Osteocyte (in vitro differentiated cells): ENCODE data around the gene RAD51B. TPM values are rescaled to one million over a fixed set of nuclear protein-coding genes. Genes with fewer than 3 reads are reported as not detected.

Source experiments
- DNase-seq: peaks from one replicate; pipeline ENCODE4 v3.0.0; 2021; ENCODE audit warnings: mixed read lengths; ENCODE audit not compliant: unreplicated experiment; ENCODE audit errors: extremely low spot score
- H3K27ac Mint-ChIP-seq: one replicate; pipeline ENCODE4 v1.8.0; 2021; ENCODE audit warnings: mild to moderate bottlenecking, mixed read lengths; ENCODE audit not compliant: unreplicated experiment
- H3K27me3 Mint-ChIP-seq: one replicate; pipeline ENCODE4 v1.8.0; 2021; ENCODE audit warnings: mixed read lengths; ENCODE audit not compliant: unreplicated experiment
- H3K36me3 Mint-ChIP-seq: one replicate; pipeline ENCODE4 v1.8.0; 2021; ENCODE audit warnings: mixed read lengths; ENCODE audit not compliant: unreplicated experiment
- H3K4me1 Mint-ChIP-seq: one replicate; pipeline ENCODE4 v1.8.0; 2021; ENCODE audit warnings: mixed read lengths; ENCODE audit not compliant: unreplicated experiment
- H3K4me3 Mint-ChIP-seq: one replicate; pipeline ENCODE4 v1.8.0; 2021; ENCODE audit warnings: mild to moderate bottlenecking, moderate library complexity, mixed read lengths; ENCODE audit not compliant: unreplicated experiment
- H3K9me3 Mint-ChIP-seq: one replicate; pipeline ENCODE4 v1.8.0; 2021; ENCODE audit warnings: mixed read lengths; ENCODE audit not compliant: unreplicated experiment
- total RNA-seq: library from RNA; stranded (reverse); gene quantifications from 2 replicates; pipeline ENCODE4 v1.2.1, GENCODE V29; 2021
- TF ChIP-seq, protein P1 (sequence below): fragments of 200-600 bp; sonication (generic); IDR thresholded peaks from 2 replicates; pipeline ENCODE4 v1.5.0; 2021; ENCODE audit warnings: antibody characterized with exemption, mild to moderate bottlenecking, moderate library complexity

The RAD51B gene
- total RNA-seq, 1 donor from 2014 or later = 12.7 TPM

- Mint-ChIP-seq H3K9me3 (no peaks in the 10 kb centered on the region), H3K27me3 (no peaks in the 10 kb centered on the region), H3K27ac (no peak overlapping the region), H3K4me3 (no peak overlapping the region), H3K36me3 (no peaks in the 10 kb centered on the region), H3K4me1 (peaks cover 20% of the 10 kb centered on the region)
- no peak for DNase-seq
- TF ChIP-seq, protein P1, sequence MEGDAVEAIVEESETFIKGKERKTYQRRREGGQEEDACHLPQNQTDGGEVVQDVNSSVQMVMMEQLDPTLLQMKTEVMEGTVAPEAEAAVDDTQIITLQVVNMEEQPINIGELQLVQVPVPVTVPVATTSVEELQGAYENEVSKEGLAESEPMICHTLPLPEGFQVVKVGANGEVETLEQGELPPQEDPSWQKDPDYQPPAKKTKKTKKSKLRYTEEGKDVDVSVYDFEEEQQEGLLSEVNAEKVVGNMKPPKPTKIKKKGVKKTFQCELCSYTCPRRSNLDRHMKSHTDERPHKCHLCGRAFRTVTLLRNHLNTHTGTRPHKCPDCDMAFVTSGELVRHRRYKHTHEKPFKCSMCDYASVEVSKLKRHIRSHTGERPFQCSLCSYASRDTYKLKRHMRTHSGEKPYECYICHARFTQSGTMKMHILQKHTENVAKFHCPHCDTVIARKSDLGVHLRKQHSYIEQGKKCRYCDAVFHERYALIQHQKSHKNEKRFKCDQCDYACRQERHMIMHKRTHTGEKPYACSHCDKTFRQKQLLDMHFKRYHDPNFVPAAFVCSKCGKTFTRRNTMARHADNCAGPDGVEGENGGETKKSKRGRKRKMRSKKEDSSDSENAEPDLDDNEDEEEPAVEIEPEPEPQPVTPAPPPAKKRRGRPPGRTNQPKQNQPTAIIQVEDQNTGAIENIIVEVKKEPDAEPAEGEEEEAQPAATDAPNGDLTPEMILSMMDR = no peak
Observed at GRCh38 chr14:68671909-68672308, 852.3 kb downstream of the RAD51B start.

- H3K4me1 Mint-ChIP-seq = peaks cover 20% of the 10 kb centered on the region
- no peak overlapping the region for H3K4me3 Mint-ChIP-seq
- no peak overlapping the region for H3K27ac Mint-ChIP-seq
- TF ChIP-seq, protein P1 = no peak
- no peaks in the 10 kb centered on the region for H3K9me3 Mint-ChIP-seq
- DNase-seq = no peak
- H3K27me3 Mint-ChIP-seq = no peaks in the 10 kb centered on the region
- H3K36me3 Mint-ChIP-seq = no peaks in the 10 kb centered on the region
Observed at GRCh38 chr14:68672609-68673285, 853.2 kb downstream of the RAD51B start.

- Mint-ChIP-seq H3K4me3 (no peak overlapping the region), H3K4me1 (peaks cover 20% of the 10 kb centered on the region), H3K27ac (no peak overlapping the region), H3K27me3 (no peaks in the 10 kb centered on the region), H3K9me3 (no peaks in the 10 kb centered on the region), H3K36me3 (no peaks in the 10 kb centered on the region)
- DNase-seq = no peak
- TF ChIP-seq, protein P1 = no peak
Observed at GRCh38 chr14:68673464-68673863, 853.9 kb downstream of the RAD51B start.

DNA sequence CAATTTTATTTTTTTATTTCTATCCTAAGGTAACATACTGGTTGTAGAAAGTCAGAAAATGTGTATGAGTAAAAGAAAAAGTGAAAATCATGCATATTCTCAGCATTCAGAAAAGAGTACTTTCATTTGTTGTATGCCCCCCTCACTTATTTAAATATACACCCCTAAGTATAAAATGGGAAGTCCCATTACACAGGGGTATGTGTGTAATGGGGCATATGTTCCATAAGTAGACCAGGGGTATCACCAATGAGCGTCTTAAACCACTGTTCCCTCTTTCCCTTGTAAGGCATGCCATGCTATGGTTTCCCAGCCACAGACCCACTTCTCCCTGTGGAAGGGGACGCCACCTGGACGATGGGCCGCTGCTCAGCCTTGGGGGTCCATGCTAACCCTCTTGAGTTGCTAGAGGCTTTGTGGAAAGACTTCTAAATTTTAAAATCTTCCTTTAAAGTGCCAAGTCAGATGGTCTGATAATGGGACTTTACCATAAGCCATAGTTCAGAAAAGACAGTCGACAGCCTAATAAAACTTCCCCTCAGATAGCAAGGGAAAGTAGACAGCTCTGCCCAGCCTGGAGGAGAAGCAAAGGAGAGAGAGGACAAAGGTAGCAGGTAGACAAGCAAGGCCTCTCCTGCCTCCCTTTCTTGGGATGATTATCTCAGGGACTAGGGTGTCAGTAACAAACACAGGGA is 855.1 kb downstream of the RAD51B start:
- H3K4me1 Mint-ChIP-seq = peaks cover 15% of the 10 kb centered on the region

GRCh38 chr14:68675233-68675577 is 855.6 kb downstream of the RAD51B start:
- H3K27me3 Mint-ChIP-seq = no peaks in the 10 kb centered on the region
- TF ChIP-seq, protein P1 = no peak
- no peaks in the 10 kb centered on the region for H3K36me3 Mint-ChIP-seq
- no peak overlapping the region for H3K27ac Mint-ChIP-seq
- H3K9me3 Mint-ChIP-seq = no peaks in the 10 kb centered on the region
- no peak for DNase-seq
- H3K4me3 Mint-ChIP-seq = no peak overlapping the region
- peaks cover 15% of the 10 kb centered on the region for H3K4me1 Mint-ChIP-seq

More for the DNA sequence above, 855.1 kb downstream of the RAD51B start:
- H3K27me3 Mint-ChIP-seq = no peaks in the 10 kb centered on the region
- no peaks in the 10 kb centered on the region for H3K9me3 Mint-ChIP-seq
- H3K4me3 Mint-ChIP-seq = no peak overlapping the region
- no peaks in the 10 kb centered on the region for H3K36me3 Mint-ChIP-seq
- TF ChIP-seq, protein P1 = no peak
- no peak for DNase-seq
- H3K27ac Mint-ChIP-seq = no peak overlapping the region
